Colonic mucosa (tissue), 4 donors: ENCODE measurements around the gene MAN1A1. TPM values are rescaled to one million over a fixed set of nuclear protein-coding genes. Genes with fewer than 3 reads are reported as not detected.
"Not testable (repeated sequence)": the region's sequence is repeated elsewhere in the genome, so short reads cannot be mapped to it uniquely, and the experiment has no call there.

Experiments
- DNase-seq: peaks from one replicate; pipeline ENCODE4 v3.0.0-alpha.2; 2020
- H3K27ac ChIP-seq: fragments of 200-600 bp; one replicate; pipeline ENCODE4 v1.8.0; 2021
- H3K27me3 ChIP-seq: fragments of 200-600 bp; one replicate; pipeline ENCODE4 v1.8.0; 2021
- H3K36me3 ChIP-seq: fragments of 200-600 bp; one replicate; pipeline ENCODE4 v1.8.0; 2021
- H3K4me1 ChIP-seq: fragments of 200-600 bp; one replicate; pipeline ENCODE4 v1.8.0; 2021; ENCODE audit warnings: mild to moderate bottlenecking
- H3K4me3 ChIP-seq: fragments of 200-600 bp; one replicate; pipeline ENCODE4 v1.8.0; 2021
- H3K9ac ChIP-seq, 2 donors: one replicate each; pipeline ENCODE4 v1.7.0; 2013; ENCODE audit warnings: control low read depth in 2 of 2, low read depth in 2 of 2, low read length in 2 of 2
- H3K9me3 ChIP-seq: fragments of 200-600 bp; one replicate; pipeline ENCODE4 v1.8.0; 2021
- CTCF ChIP-seq: fragments of 200-600 bp; IDR thresholded peaks from one replicate; pipeline ENCODE4 v1.8.0; 2022; ENCODE audit warnings: antibody characterized with exemption, mild to moderate bottlenecking
- intact Hi-C: fragments of 100-400 bp; cut with DNase I; formaldehyde crosslinking; loops from one replicate; pipeline ENCODE4 v1.14.1; 2022
- total RNA-seq, 2 donors: library from RNA; stranded (reverse); fragmentation: NEBNext Ultra II Directional in 1 of 2; extraction: Animal tissue kit (Norgen Biotek cat#: 25700) in 1 of 2; gene quantifications; one replicate each; pipeline ENCODE4 v1.2.1, GENCODE V29; 2021
- donor health status: healthy.
- donor health status: DM: no; HTN: no; CAD: no.
- donor health status: DM: no; HTN: no; CAD: no.

Gene MAN1A1
- total RNA-seq, 2 donors from 2014 or later: 43.5 to 77.1 TPM

- DNase-seq: no peak
- Histone ChIP-seq H3K9ac (no peak overlapping the region), H3K4me3 (no peak overlapping the region), H3K27ac (no peak overlapping the region), H3K9me3 (no peaks in the 10 kb centered on the region), H3K27me3 (no peaks in the 10 kb centered on the region), H3K36me3 (no peaks in the 10 kb centered on the region), H3K4me1 (no peaks in the 10 kb centered on the region)
- TF ChIP-seq CTCF: no peak
- intact Hi-C loops: no loop called here
These were observed 48.1 kb downstream of the MAN1A1 start for GRCh38 chr6:119301429-119301828.

- intact Hi-C loops: no loop called here
- Histone ChIP-seq H3K36me3 (no peaks in the 10 kb centered on the region), H3K27ac (no peak overlapping the region), H3K4me1 (no peaks in the 10 kb centered on the region), H3K4me3 (no peak overlapping the region), H3K9ac (no peak overlapping the region), H3K27me3 (no peaks in the 10 kb centered on the region), H3K9me3 (no peaks in the 10 kb centered on the region)
- DNase-seq: no peak
- no peak for TF ChIP-seq CTCF
These were observed 49.9 kb downstream of the MAN1A1 start for GRCh38 chr6:119299694-119300093.

GRCh38 chr6:119297049-119297448, 52.5 kb downstream of the MAN1A1 start:
- Histone ChIP-seq H3K27me3 (no peaks in the 10 kb centered on the region), H3K27ac (no peak overlapping the region), H3K9ac (no peak overlapping the region), H3K4me1 (no peaks in the 10 kb centered on the region), H3K4me3 (no peak overlapping the region), H3K36me3 (no peaks in the 10 kb centered on the region), H3K9me3 (no peaks in the 10 kb centered on the region)
- no peak for DNase-seq
- no peak for TF ChIP-seq CTCF
- intact Hi-C loops: no loop called here

- intact Hi-C loops: no loop called here
- H3K27ac ChIP-seq: no peak overlapping the region
- TF ChIP-seq CTCF: no peak
- H3K27me3 ChIP-seq: no peaks in the 10 kb centered on the region
- no peak for DNase-seq
- H3K4me1 ChIP-seq: no peaks in the 10 kb centered on the region
- H3K9me3 ChIP-seq: no peaks in the 10 kb centered on the region
- no peaks in the 10 kb centered on the region for H3K36me3 ChIP-seq
- H3K4me3 ChIP-seq: no peak overlapping the region
- H3K9ac ChIP-seq: no peak overlapping the region
These were observed 53.2 kb downstream of the MAN1A1 start for GRCh38 chr6:119296036-119297035.

GRCh38 chr6:119294984-119295383, 54.6 kb downstream of the MAN1A1 start:
- Histone ChIP-seq H3K36me3 (no peaks in the 10 kb centered on the region), H3K27ac (no peak overlapping the region), H3K9ac (no peak overlapping the region), H3K4me1 (no peaks in the 10 kb centered on the region), H3K4me3 (no peak overlapping the region), H3K9me3 (no peaks in the 10 kb centered on the region), H3K27me3 (no peaks in the 10 kb centered on the region)
- no peak for TF ChIP-seq CTCF
- intact Hi-C loops: no loop called here
- DNase-seq: no peak

- H3K4me3 ChIP-seq, H3K4me1 ChIP-seq, intact Hi-C loops, DNase-seq, H3K9ac ChIP-seq, H3K27ac ChIP-seq, H3K27me3 ChIP-seq, H3K36me3 ChIP-seq, H3K9me3 ChIP-seq: not testable (repeated sequence)
These were observed 58.5 kb downstream of the MAN1A1 start for GRCh38 chr6:119291060-119291459.
